Testis (tissue), 3 donors: Measurements from ENCODE around the gene ACADS. TPM values are rescaled to one million over a fixed set of nuclear protein-coding genes. Genes with fewer than 3 reads are reported as not detected.

Source experiments
- DNase-seq: peaks from one replicate; pipeline ENCODE4 v3.0.0-alpha.2; 2019
- H3K27ac ChIP-seq, 2 donors: fragments of 200-600 bp; sonication (generic); one replicate each; pipeline ENCODE4 v1.5.1; 2019
- H3K27me3 ChIP-seq: fragments of 200-600 bp; sonication (generic); one replicate; pipeline ENCODE4 v1.5.1; 2019
- H3K36me3 ChIP-seq: fragments of 200-600 bp; sonication (generic); one replicate; pipeline ENCODE4 v1.5.1; 2017; ENCODE audit warnings: low read depth; ENCODE audit errors: missing control alignments
- H3K4me1 ChIP-seq: fragments of 200-600 bp; sonication (generic); one replicate; pipeline ENCODE4 v1.5.1; 2019
- H3K4me3 ChIP-seq, 2 donors: fragments of 200-600 bp; sonication (generic); one replicate each; pipeline ENCODE4 v1.5.1; 2017 to 2019
- H3K9me3 ChIP-seq: fragments of 200-600 bp; sonication (generic); one replicate; pipeline ENCODE4 v1.5.1; 2017
- CTCF ChIP-seq, 3 experiments: fragments of 450-650 bp in 2 of 3; fragments of 200-600 bp in 1 of 3; sonication (generic) in 1 of 3; IDR thresholded peaks; one replicate each; pipeline ENCODE4 v1.5.1; 2016 to 2019; ENCODE audit warnings: antibody characterized with exemption in 3 of 3, mild to moderate bottlenecking in 2 of 3, moderate library complexity in 1 of 3
- POLR2A ChIP-seq: fragments of 450-650 bp; IDR thresholded peaks from one replicate; pipeline ENCODE4 v1.6.1; 2017; ENCODE audit warnings: antibody characterized with exemption, mild to moderate bottlenecking, moderate library complexity
- WGBS, 2 donors: methylation state at CpG; one replicate each; pipeline ENCODE4 v1.1.5; 2018; 5-methylcytosine and 5-hydroxymethylcytosine counted together
- intact Hi-C: fragments of 100-400 bp; cut with DNase I; formaldehyde crosslinking; loops from one replicate; pipeline ENCODE4 v1.15.1; 2023; ENCODE audit warnings: low total_unique reads
- polyA plus RNA-seq: library from polyadenylated mRNA; stranded (reverse); fragments of 350-450 nt; fragmentation: Illumina TruSeq; extraction: RNeasy Lipid Tissue Mini Kit (QIAGEN cat#74804); gene quantifications from one replicate; pipeline ENCODE4 v1.2.3, GENCODE V29; 2014; ENCODE audit warnings: low read depth, low replicate concordance; ENCODE audit not compliant: insufficient read depth
- total RNA-seq, 2 donors: library from RNA; depleted of rRNA; stranded (reverse); fragments of >200 nt; gene quantifications; one replicate each; pipeline ENCODE4 v1.2.3, GENCODE V29; 2016

ACADS gene
- total and polyA plus RNA-seq, 3 donors from 2014 or later, result 28.3 to 43.9 (median 30.2) TPM

DNA sequence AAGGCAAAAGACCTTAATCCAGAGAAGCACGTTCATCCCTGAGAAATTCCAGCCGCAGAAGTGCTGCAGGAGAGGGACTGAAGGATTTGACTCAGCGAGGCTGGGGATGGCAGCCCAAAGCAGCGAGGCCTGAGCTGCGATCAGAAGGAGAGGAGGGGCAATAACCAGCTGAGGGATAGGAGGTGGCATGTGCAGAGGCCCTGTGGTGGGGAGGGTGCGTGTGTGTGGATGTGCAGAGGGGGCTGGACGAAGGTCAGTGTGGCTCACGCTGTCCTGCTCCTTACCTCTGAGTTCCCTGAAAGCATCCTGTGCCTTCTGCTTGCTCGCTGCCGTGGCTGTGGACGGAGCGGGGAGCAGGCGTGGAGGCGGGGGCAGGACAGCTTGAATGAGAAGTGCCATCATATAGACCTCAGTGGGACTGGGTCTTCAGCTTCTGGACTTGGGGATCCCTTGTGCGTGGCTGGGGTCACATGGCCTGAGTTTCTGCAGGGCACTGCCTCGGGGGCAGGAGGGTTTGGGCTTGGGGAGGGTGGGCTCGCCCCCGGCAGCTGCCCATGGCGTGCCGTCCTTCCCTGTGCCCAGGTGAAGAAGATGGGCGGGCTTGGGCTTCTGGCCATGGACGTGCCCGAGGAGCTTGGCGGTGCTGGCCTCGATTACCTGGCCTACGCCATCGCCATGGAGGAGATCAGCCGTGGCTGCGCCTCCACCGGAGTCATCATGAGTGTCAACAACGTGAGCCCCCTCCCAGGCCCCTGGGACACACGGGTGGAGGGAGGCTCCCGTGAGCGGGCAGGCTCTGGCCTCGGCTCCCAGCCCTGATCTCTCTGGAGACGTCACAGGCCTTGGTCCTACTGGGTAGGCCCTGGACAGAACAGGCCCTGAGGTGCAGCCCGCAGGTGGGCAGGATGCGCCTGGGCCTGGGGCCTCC is 11.0 kb downstream of the ACADS start:
- no peak for DNase-seq
- TF ChIP-seq CTCF (IDR thresholded peaks at IDR 0.05), result no peak
- TF ChIP-seq POLR2A, result no peak
- H3K4me1 ChIP-seq, result no peaks in the 10 kb centered on the region
- H3K27ac ChIP-seq, result no peak overlapping the region
- WGBS, 2 donors, result 94 to 98% methylated on average over 13 to 38 of the region's 38 CpGs
- H3K36me3 ChIP-seq, result no peaks in the 10 kb centered on the region
- H3K27me3 ChIP-seq, result no peaks in the 10 kb centered on the region
- intact Hi-C loops, result no loop called here
- H3K9me3 ChIP-seq, result no peaks in the 10 kb centered on the region
- no peak overlapping the region for H3K4me3 ChIP-seq

DNA sequence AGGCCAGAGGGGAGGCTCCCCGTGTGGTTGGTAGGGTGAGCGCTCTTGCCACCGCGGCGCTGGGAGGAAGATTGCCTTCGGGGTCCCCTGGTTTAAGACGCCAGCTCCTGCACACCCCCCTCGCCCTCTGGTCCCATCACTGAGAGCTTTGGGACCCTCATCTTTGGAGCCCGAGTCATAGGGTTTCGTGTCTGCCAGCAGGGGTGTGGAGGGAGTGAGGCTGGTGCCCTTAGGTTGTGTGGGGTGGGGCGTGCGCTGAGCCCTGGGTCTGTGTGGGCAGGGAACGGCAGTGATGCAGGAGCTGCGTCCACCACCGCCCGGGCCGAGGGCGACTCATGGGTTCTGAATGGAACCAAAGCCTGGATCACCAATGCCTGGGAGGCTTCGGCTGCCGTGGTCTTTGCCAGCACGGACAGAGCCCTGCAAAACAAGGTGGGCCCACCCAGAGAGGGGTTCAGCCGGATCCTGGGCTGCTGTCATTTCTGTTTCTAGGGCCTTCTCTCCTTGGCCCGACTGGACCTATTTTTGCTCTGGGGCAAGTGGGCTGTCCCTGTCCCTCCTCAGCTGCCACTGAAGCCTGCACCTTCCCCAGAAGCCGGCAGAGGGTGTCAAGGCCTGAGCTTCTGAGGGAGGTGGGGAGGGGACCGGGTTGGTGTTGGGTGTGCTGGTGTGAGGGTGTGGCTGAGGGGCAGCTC is 12.1 kb downstream of the ACADS start:
- intact Hi-C loops, result no loop called here
- H3K4me1 ChIP-seq, result no peaks in the 10 kb centered on the region
- DNase-seq, result no peak
- H3K9me3 ChIP-seq, result no peaks in the 10 kb centered on the region
- H3K4me3 ChIP-seq, result no peak overlapping the region
- no peaks in the 10 kb centered on the region for H3K27me3 ChIP-seq
- no peak overlapping the region for H3K27ac ChIP-seq
- no peaks in the 10 kb centered on the region for H3K36me3 ChIP-seq
- TF ChIP-seq CTCF (IDR thresholded peaks at IDR 0.05) (no peak), POLR2A (no peak)
- 92 to 100% methylated on average over 9 to 25 of the region's 25 CpGs for WGBS, 2 donors

DNA sequence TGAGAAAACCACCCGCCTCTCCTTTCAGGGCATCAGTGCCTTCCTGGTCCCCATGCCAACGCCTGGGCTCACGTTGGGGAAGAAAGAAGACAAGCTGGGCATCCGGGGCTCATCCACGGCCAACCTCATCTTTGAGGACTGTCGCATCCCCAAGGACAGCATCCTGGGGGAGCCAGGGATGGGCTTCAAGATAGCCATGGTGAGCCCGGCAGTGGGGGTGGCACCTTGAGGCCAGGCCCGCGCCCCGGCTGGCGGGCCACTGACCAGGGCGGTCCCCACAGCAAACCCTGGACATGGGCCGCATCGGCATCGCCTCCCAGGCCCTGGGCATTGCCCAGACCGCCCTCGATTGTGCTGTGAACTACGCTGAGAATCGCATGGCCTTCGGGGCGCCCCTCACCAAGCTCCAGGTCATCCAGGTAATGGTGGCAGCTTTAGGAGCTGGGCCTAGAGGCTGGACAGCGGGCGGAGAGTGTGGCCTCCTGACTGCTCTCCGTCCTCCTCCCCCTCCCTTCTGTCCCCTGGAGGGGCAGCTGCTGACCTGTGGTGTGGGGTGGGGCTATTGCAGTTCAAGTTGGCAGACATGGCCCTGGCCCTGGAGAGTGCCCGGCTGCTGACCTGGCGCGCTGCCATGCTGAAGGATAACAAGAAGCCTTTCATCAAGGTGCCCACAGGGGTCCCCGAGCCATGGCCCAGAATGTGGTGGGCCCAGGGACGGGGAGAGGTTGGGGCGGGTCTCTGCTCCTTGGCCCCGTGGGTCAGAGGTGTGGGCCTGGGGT is 12.8 kb downstream of the ACADS start:
- intact Hi-C loops, result no loop called here
- H3K27me3 ChIP-seq, result no peaks in the 10 kb centered on the region
- no peak for DNase-seq
- H3K27ac ChIP-seq, result no peak overlapping the region
- H3K4me1 ChIP-seq, result no peaks in the 10 kb centered on the region
- H3K4me3 ChIP-seq, result no peak overlapping the region
- no peaks in the 10 kb centered on the region for H3K9me3 ChIP-seq
- TF ChIP-seq CTCF (IDR thresholded peaks at IDR 0.05) (no peak), POLR2A (no peak)
- no peaks in the 10 kb centered on the region for H3K36me3 ChIP-seq
- WGBS, 2 donors, result 87 to 90% methylated on average over 10 to 30 of the region's 31 CpGs

GRCh38 chr12:120739031-120739762 is 13.6 kb downstream of the ACADS start:
- Histone ChIP-seq H3K4me1 (no peaks in the 10 kb centered on the region), H3K27me3 (no peaks in the 10 kb centered on the region), H3K4me3 (no peak overlapping the region), H3K36me3 (no peaks in the 10 kb centered on the region), H3K9me3 (no peaks in the 10 kb centered on the region), H3K27ac (no peak overlapping the region)
- DNase-seq, result no peak
- TF ChIP-seq CTCF (IDR thresholded peaks at IDR 0.05), result no peak
- TF ChIP-seq POLR2A, result no peak
- intact Hi-C loops, result no loop called here
- 92 to 94% methylated on average over 23 to 37 of the region's 38 CpGs for WGBS, 2 donors
